ENCODE results near the gene RASA2. TPM values are rescaled to one million over a fixed set of nuclear protein-coding genes. Genes with fewer than 3 reads are reported as not detected.

RASA2 gene
- polyA plus RNA-seq, 1 of the 3 experiments (the other 2 are of a cell fraction) = 2.4 TPM

- H3K27ac ChIP-seq (ENCODE audit: low read depth in 2 of 2, low read length in 1 of 2) = no peak overlapping the region
- ChIA-PET CTCF (no interaction called here), POLR2A (no interaction called here)
- H2AFZ ChIP-seq (ENCODE audit: low read depth) = no peak overlapping the region
- no peak overlapping the region for H3K4me3 ChIP-seq (ENCODE audit: low read depth in 2 of 2, low read length in 1 of 2)
- 98% methylated on average over 8 of the region's 8 CpGs for WGBS (ENCODE audit: low lambda C conversion rate)
- no peak for DNase-seq
- no peaks in the 10 kb centered on the region for H3K4me1 ChIP-seq (ENCODE audit: control insufficient read depth in 1 of 2, insufficient read depth in 2 of 2, low read depth in 1 of 2, low read length in 1 of 2)
- H3K79me2 ChIP-seq (ENCODE audit: insufficient read depth) = no peaks in the 10 kb centered on the region
- TF ChIP-seq FOXJ3 (CRISPR knock-in tag; IDR thresholded peaks at IDR 0.05) = no peak
- no peak for TF ChIP-seq MXI1 (IDR thresholded peaks at IDR 0.05; ENCODE audit: low read depth, low read length)
- TF ChIP-seq CTCF (IDR thresholded peaks at IDR 0.05) = no peak
- no peak for TF ChIP-seq ELF1 (IDR thresholded peaks at IDR 0.05)
- no peak for TF ChIP-seq USF2 (IDR thresholded peaks at IDR 0.05; ENCODE audit: borderline replicate concordance, low read depth, low read length)
- no peak for TF ChIP-seq RCOR1 (IDR thresholded peaks at IDR 0.05; ENCODE audit: low read length)
- no peak for TF ChIP-seq NRF1 (IDR thresholded peaks at IDR 0.05; ENCODE audit: low read depth, low read length)
- TF ChIP-seq POLR2AphosphoS5 (IDR thresholded peaks at IDR 0.05; ENCODE audit: low read depth, low read length) = no peak
- no peak for TF ChIP-seq PBX3 (IDR thresholded peaks at IDR 0.05)
- TF ChIP-seq TEAD4 (IDR thresholded peaks at IDR 0.05; ENCODE audit: borderline replicate concordance, insufficient read depth) = no peak
- TF ChIP-seq USF1 (IDR thresholded peaks at IDR 0.05; ENCODE audit: borderline replicate concordance, low read depth) = no peak
- TF ChIP-seq REST (IDR thresholded peaks at IDR 0.05; ENCODE audit: low read depth, low read length) = no peak
- TF ChIP-seq TCF12 (IDR thresholded peaks at IDR 0.05) = no peak
- H3K9me3 ChIP-seq = no peaks in the 10 kb centered on the region
- H3K9ac ChIP-seq = no peak overlapping the region
- no peaks in the 10 kb centered on the region for H3F3A ChIP-seq (replicated peaks; ENCODE audit: insufficient read depth)
- no peak overlapping the region for H3K4me2 ChIP-seq
- peaks cover 0 to 13% of the 10 kb centered on the region in 2 experiments for H3K36me3 ChIP-seq (replicated peaks in 1 of 2; ENCODE audit: control insufficient read depth in 1 of 2, insufficient read depth in 2 of 2, low read length in 1 of 2)
- no peaks in the 10 kb centered on the region for H3K27me3 ChIP-seq (ENCODE audit: insufficient read depth)
- H3K9me2 ChIP-seq = no peaks in the 10 kb centered on the region
- no peaks in the 10 kb centered on the region for H4K20me1 ChIP-seq (ENCODE audit: insufficient read depth)
These were observed 132.1 kb downstream of the RASA2 start for GRCh38 chr3:141618938-141619337.
